Urothelium cell line (cell line): ENCODE results near the gene LRRC37B.
"Not testable (repeated sequence)": the region's sequence is repeated elsewhere in the genome, so short reads cannot be mapped to it uniquely, and the experiment has no call there.

Experiments
- DNase-seq: peaks from one replicate; pipeline ENCODE4 v3.0.0; 2011; ENCODE audit warnings: low spot score, mixed read lengths
- FAIRE-seq: peaks from 2 replicates; lab custom pipeline; 2011; peaks lifted over from hg19 to GRCh38; lab: Jason Lieb, UNC

Gene LRRC37B

DNA sequence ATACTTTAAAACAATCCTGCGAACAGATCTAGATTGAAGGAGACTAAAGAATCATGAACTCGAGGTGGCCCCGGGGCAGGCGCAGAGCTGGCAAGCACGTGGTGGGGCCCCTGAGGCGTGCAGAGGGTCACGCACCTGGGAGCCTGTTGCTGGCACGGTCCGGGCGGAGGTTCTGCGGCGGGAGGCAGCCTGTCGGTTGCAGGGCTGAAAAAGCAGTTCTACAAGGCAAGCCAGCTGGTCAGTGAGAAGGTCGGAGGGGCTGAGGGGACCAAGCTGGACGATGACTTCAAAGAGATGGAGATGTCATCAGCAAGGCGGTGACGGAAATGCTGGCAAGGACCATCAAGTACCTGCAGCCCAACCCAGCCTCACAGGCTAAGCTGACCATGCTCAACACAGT lies 33.1 kb downstream of the LRRC37B start:
- not testable (repeated sequence) for DNase-seq, FAIRE-seq

- not testable (repeated sequence) for DNase-seq, FAIRE-seq
These were observed 34.2 kb downstream of the LRRC37B start for GRCh38 chr17:32041306-32041875.

DNA sequence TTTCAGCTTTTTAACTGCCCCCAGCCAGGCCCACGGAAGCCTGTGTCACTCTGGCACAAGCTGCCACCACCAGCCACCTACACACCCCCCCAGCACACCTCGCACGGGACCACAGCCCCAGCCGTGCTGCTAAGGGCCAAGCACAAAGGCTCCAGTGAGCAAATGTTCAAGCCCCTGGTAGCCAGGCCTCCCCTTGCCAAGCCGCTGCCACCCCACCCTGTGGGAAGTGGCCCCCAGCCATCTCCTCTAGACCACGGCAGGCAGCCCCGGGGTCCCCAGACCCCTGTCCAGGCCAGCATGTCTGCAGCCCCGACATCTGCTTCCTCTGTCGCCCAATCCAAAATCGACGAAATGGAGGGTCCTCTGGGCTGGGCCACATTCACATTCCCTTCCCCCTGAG lies 35.1 kb downstream of the LRRC37B start:
- not testable (repeated sequence) for FAIRE-seq, DNase-seq

- not testable (repeated sequence) for DNase-seq, FAIRE-seq
These were observed 38.4 kb downstream of the LRRC37B start for GRCh38 chr17:32045611-32046010.

- FAIRE-seq, DNase-seq: not testable (repeated sequence)
These were observed 40.5 kb downstream of the LRRC37B start for GRCh38 chr17:32047663-32048062.

DNA sequence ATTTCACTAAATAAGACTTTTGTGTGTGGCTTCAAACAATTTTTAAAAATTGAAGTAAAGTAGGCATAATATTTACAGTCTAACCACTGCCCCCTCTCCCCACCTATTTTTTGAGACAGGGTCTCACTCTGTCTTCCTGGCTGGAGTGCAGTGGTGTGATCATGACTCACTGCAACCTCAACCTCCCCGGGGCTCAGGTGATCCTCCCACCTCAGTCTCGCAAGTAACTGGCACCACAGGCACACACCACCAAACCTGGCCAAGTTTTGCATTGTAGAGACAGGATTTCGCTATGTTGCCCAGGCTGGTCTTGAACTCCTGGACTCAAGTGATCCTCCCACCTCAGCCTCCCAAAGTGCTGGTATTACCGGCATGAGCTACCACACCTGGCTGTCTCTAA lies 47.8 kb downstream of the LRRC37B start:
- not testable (repeated sequence) for FAIRE-seq, DNase-seq

DNA sequence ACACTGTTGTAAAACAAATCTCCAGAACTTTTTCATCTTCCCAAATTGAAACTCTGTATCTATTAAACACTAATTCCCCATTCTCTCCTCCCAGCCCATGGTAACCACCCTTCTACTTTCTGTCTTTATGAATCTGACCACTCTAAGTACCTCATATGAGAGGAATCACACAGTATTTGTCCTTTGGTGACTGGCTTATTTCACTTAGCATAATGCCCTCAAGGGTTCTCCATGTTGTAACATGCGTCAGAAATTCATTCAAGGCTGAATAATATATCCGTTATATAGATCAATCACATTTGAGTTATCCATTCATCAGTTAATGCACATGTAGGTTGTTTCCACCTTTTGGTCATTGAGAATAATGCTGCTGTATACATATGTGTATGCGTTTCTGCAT lies 48.2 kb downstream of the LRRC37B start:
- not testable (repeated sequence) for DNase-seq, FAIRE-seq

- not testable (repeated sequence) for FAIRE-seq, DNase-seq
These were observed 49.3 kb downstream of the LRRC37B start for GRCh38 chr17:32056500-32056899.

- FAIRE-seq, DNase-seq: not testable (repeated sequence)
These were observed 50.4 kb downstream of the LRRC37B start for GRCh38 chr17:32057460-32058105.

DNA sequence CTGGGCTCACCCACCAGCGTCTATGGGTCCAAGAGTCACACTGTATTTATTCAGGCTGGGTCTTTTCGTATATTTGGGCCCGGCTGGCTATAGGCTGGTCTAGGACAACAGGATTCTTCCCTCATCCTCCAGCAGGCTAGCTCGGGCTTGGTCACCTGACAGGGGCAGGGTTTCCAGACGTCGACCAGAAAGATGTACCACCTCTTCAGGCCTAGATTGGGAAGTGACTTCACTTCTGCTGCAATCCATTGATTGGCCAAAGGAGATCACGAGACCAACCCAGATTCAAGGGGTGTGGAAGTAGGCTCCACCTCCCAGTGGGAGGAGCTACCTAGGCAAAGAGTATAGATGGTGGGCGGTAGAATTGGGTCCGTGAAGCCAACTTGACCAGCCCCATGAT lies 53.5 kb downstream of the LRRC37B start:
- DNase-seq, FAIRE-seq: not testable (repeated sequence)

- not testable (repeated sequence) for FAIRE-seq
These were observed 54.7 kb downstream of the LRRC37B start for GRCh38 chr17:32061840-32062239.

GRCh38 chr17:32064091-32064490 lies 56.9 kb downstream of the LRRC37B start:
- not testable (repeated sequence) for DNase-seq

More at GRCh38 chr17:32061840-32062239, 54.7 kb downstream of the LRRC37B start:
- not testable (repeated sequence) for DNase-seq

GRCh38 chr17:32066123-32066680 lies 59.0 kb downstream of the LRRC37B start:
- not testable (repeated sequence) for FAIRE-seq, DNase-seq

More at GRCh38 chr17:32064091-32064490, 56.9 kb downstream of the LRRC37B start:
- not testable (repeated sequence) for FAIRE-seq

DNA sequence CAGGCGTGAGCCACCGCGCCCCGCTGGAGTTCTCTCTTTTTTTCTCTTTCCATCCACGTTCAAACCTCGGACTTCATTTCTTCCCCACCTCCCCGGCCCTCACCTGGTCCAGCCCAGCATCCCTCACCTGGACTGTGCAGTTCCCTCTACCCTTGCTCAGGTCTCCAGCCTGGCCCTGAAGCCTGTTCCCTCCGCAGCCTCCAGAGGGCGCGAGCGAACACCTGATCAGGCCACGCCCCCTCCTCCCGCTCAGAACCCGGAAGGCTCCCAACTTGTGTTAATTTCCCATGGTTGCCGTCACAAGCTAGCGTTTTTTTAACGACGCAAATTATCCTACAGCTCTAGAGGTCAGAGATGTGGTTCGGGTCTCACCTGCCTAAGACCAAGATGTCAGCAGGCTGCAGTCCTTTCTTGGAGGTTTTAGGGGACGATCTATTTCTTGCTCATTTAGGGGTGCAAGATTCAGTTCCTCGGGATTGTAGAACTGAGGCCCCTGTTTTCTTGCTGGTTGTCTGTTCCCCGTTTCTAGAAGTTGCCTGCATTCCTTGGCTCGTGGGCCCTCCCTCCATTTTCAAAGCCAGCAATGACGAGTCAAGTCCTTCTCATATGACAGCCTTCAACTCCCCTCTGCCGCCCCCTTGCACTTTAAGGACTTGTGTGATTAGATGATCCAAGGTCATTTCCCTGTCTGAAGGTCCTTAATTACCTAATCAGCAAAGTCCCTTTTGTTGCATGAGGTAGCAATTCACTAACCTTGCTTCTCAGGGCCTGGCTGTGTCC lies 59.9 kb downstream of the LRRC37B start:
- not testable (repeated sequence) for FAIRE-seq, DNase-seq

- not testable (repeated sequence) for FAIRE-seq
These were observed 61.9 kb downstream of the LRRC37B start for GRCh38 chr17:32069067-32069466.

GRCh38 chr17:32071961-32072360 lies 64.8 kb downstream of the LRRC37B start:
- not testable (repeated sequence) for FAIRE-seq, DNase-seq

More at GRCh38 chr17:32069067-32069466, 61.9 kb downstream of the LRRC37B start:
- DNase-seq = not testable (repeated sequence)

DNA sequence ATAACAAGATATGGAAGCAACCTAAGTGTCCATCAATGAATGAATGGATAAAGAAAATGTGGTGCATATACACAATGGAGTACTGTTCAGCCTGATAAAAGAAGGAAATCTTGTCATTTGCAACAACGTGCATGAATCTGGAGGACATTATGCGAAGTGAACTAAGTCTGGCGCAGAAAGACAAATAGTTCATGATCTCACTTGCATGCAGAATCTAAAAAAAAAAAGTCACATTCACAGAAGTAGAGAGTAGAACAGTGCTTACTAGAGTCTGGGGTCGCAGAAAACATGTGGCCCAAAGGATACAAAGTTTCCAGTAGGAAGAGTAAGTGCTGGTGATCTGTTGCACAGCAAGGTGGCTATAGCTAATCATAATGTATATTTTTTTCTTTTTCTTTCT lies 65.9 kb downstream of the LRRC37B start:
- not testable (repeated sequence) for FAIRE-seq, DNase-seq

- peak; percentile 35 for DNase-seq
- not testable (repeated sequence) for FAIRE-seq
These were observed 72.6 kb downstream of the LRRC37B start for GRCh38 chr17:32079753-32080152.

DNA sequence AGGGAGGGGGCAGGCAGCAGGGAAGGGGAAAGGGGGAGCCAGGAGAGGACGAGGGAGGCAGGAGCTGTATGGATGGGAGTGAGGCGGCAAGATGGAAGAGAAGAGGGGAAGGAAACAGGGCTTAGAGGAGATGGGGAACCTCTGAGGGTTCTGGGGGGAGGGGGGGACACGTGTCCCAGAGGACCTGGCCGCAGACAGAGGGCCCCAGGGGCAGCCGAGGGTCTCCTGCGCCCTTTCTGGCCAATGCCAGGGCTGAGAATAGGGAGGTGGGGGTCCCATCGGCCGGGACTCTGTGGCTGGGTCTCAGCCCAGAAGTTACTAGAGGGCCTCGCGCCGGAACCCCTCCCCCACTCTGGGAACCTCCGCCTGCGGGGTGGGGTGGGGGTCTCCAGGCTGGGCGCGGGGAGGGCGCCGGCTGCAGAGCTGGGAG lies 76.4 kb downstream of the LRRC37B start:
- FAIRE-seq = not testable (repeated sequence)

More for the DNA sequence above, 76.4 kb downstream of the LRRC37B start:
- DNase-seq = not testable (repeated sequence)
